HepG2 (cell line): ENCODE measurements around the gene PARP16. TPM values are rescaled to one million over a fixed set of nuclear protein-coding genes. Genes with fewer than 3 reads are reported as not detected.

Experiments
- CBX1 ChIP-seq: IDR thresholded peaks from one replicate; pipeline ENCODE4 v1.6.1; 2016; ENCODE audit warnings: antibody characterized with exemption, low read depth
- ELF3 ChIP-seq: IDR thresholded peaks from 2 replicates; pipeline ENCODE4 v1.6.1; 2016; ENCODE audit warnings: missing genetic modification reagents, missing compliant biosample characterization
- JUND ChIP-seq: sonication (generic); formaldehyde crosslinking; IDR thresholded peaks from 2 replicates; pipeline ENCODE4 v1.8.0; 2022; ENCODE audit warnings: mild to moderate bottlenecking, missing genetic modification reagents
- POGZ ChIP-seq: sonication (generic); formaldehyde crosslinking; IDR thresholded peaks from 2 replicates; pipeline ENCODE4 v1.4.0; 2020; ENCODE audit warnings: mild to moderate bottlenecking, missing genetic modification reagents
- RBAK ChIP-seq: sonication (generic); formaldehyde crosslinking; IDR thresholded peaks from 2 replicates; pipeline ENCODE4 v1.5.1; 2020; ENCODE audit warnings: mild to moderate bottlenecking, missing genetic modification reagents
- SAFB2 ChIP-seq: sonication (generic); formaldehyde crosslinking; IDR thresholded peaks from 2 replicates; pipeline ENCODE4 v1.5.1; 2020; ENCODE audit warnings: missing genetic modification reagents, low read depth, mild to moderate bottlenecking, borderline replicate concordance
- TAF15 ChIP-seq: fragments of 200-400 bp; formaldehyde crosslinking; IDR thresholded peaks from one replicate; pipeline ENCODE4 v1.6.1; 2018; ENCODE audit warnings: mild to moderate bottlenecking, low read depth, low read length; ENCODE audit not compliant: poor library complexity, severe bottlenecking
- TBX3 ChIP-seq: fragments of 450-650 bp; IDR thresholded peaks from 2 replicates; pipeline ENCODE4 v1.6.1; 2017; ENCODE audit warnings: antibody characterized with exemption, mild to moderate bottlenecking, inconsistent platforms, borderline replicate concordance
- TEAD3 ChIP-seq: optimal IDR thresholded peaks from 2 replicates; pipeline ENCODE3; 2016; ENCODE audit warnings: borderline replicate concordance
- ZBTB7A ChIP-seq: sonication (generic); formaldehyde crosslinking; IDR thresholded peaks from 2 replicates; pipeline ENCODE4 v1.8.0; 2022; ENCODE audit warnings: mild to moderate bottlenecking, missing genetic modification reagents
- ZNF101 ChIP-seq: sonication (generic); formaldehyde crosslinking; IDR thresholded peaks from 2 replicates; pipeline ENCODE4 v1.4.0; 2020; ENCODE audit warnings: mild to moderate bottlenecking, low read depth, missing genetic modification reagents, borderline replicate concordance
- ZNF136 ChIP-seq: sonication (generic); formaldehyde crosslinking; IDR thresholded peaks from 2 replicates; pipeline ENCODE4 v1.8.1; 2022; ENCODE audit warnings: low read depth, mild to moderate bottlenecking, moderate library complexity, missing genetic modification reagents
- ZNF256 ChIP-seq: sonication (generic); formaldehyde crosslinking; conservative IDR thresholded peaks from 2 replicates; pipeline ENCODE4 v1.4.0; 2020; ENCODE audit warnings: missing genetic modification reagents
- ZNF329 ChIP-seq: sonication (generic); formaldehyde crosslinking; IDR thresholded peaks from 2 replicates; pipeline ENCODE4 v1.9.0; 2021; ENCODE audit warnings: low read depth, mild to moderate bottlenecking, missing genetic modification reagents
- ZNF350 ChIP-seq: sonication (generic); formaldehyde crosslinking; IDR thresholded peaks from 2 replicates; pipeline ENCODE4 v1.4.0; 2020; ENCODE audit warnings: mild to moderate bottlenecking, low read depth, missing genetic modification reagents, borderline replicate concordance
- ZNF530 ChIP-seq: sonication (generic); formaldehyde crosslinking; IDR thresholded peaks from 2 replicates; pipeline ENCODE4 v1.5.0; 2020; ENCODE audit warnings: low read depth, mild to moderate bottlenecking, missing genetic modification reagents
- ZNF614 ChIP-seq: IDR thresholded peaks from 2 replicates; pipeline ENCODE4 v1.6.1; 2018; ENCODE audit warnings: missing biosample characterization, missing genetic modification reagents, inconsistent platforms, borderline replicate concordance
- ZNF713 ChIP-seq: sonication (generic); formaldehyde crosslinking; IDR thresholded peaks from 2 replicates; pipeline ENCODE4 v1.4.0; 2020; ENCODE audit warnings: mild to moderate bottlenecking, missing genetic modification reagents
- ZNF75D ChIP-seq: sonication (generic); formaldehyde crosslinking; IDR thresholded peaks from 2 replicates; pipeline ENCODE4 v1.8.1; 2023; ENCODE audit warnings: missing genetic modification reagents, mild to moderate bottlenecking, borderline replicate concordance
- ZNF782 ChIP-seq: sonication (generic); formaldehyde crosslinking; IDR thresholded peaks from 2 replicates; pipeline ENCODE4 v1.4.0; 2020; ENCODE audit warnings: missing genetic modification reagents, mild to moderate bottlenecking, borderline replicate concordance
- ZNF800 ChIP-seq: sonication (generic); formaldehyde crosslinking; IDR thresholded peaks from 2 replicates; pipeline ENCODE4 v1.4.0; 2020; ENCODE audit warnings: missing genetic modification reagents
- ZNF883 ChIP-seq: sonication (generic); formaldehyde crosslinking; IDR thresholded peaks from 2 replicates; pipeline ENCODE4 v1.5.1; 2020; ENCODE audit warnings: mild to moderate bottlenecking, missing genetic modification reagents; ENCODE audit errors: not compliant biosample characterization
- polyA plus RNA-seq, 8 experiments: library from polyadenylated mRNA; depleted of rRNA in 3 of 8; stranded (reverse) in 7 of 8; unstranded in 1 of 8; fragments of >200 nt; fragmentation: Illumina TruSeq in 4 of 8; extraction: Trizol in 4 of 8; gene quantifications; 2 replicates each; pipeline versions ENCODE4 v1.2.1 to v1.2.3, GENCODE V29; 2011 to 2016; ENCODE audit warnings: low read depth in 4 of 8, missing spikeins in 1 of 8, mixed read lengths in 1 of 8; ENCODE audit not compliant: insufficient read depth in 1 of 8
- total RNA-seq, 5 experiments: library from RNA; depleted of rRNA; stranded (reverse); fragments of >200 nt; fragmentation: Illumina TruSeq; extraction: Trizol; gene quantifications; 2 replicates each; pipeline ENCODE4 v1.2.3, GENCODE V29; 2016; ENCODE audit warnings: low read depth in 1 of 5
- TF ChIP-seq, protein P1 (sequence below): sonication (generic); formaldehyde crosslinking; conservative IDR thresholded peaks from 2 replicates; pipeline ENCODE4 v1.8.0; 2022; ENCODE audit warnings: low read depth, missing genetic modification reagents
- TF ChIP-seq, protein P2 (sequence below): sonication (generic); formaldehyde crosslinking; IDR thresholded peaks from 2 replicates; pipeline ENCODE4 v1.8.0; 2022; ENCODE audit warnings: missing genetic modification reagents, mild to moderate bottlenecking, moderate library complexity, borderline replicate concordance

PARP16 gene
- total and polyA plus RNA-seq, 2 of the 13 experiments (the other 11 are each of a cell fraction or from before 2014, with no cell fraction given), result 6.8 to 7.6 TPM

GRCh38 chr15:65304381-65305149, 17.9 kb upstream of the PARP16 start, which contains the start of gene RNU5B-1 (continued):
- TF ChIP-seq ZNF136 (CRISPR knock-in tag) (peak; percentile 71; the same call in 1 of the 2 replicates), ZNF350 (CRISPR knock-in tag) (peak; percentile 45; the same call in 1 of the 2 replicates), SAFB2 (no peak; the same call in 1 of the 2 replicates), ZNF614 (CRISPR knock-in tag) (peak; percentile 93; the same call in 1 of the 2 replicates), ZNF782 (CRISPR knock-in tag) (no peak), ZNF256 (CRISPR knock-in tag) (peak; percentile 31; the same call in 1 of the 2 replicates), POGZ (CRISPR knock-in tag) (peak; percentile 65; the same call in 1 of the 2 replicates), CBX1 (peak; percentile 99), TBX3 (no peak), ELF3 (CRISPR knock-in tag) (peak; percentile 56; the same call in 1 of the 2 replicates), RBAK (CRISPR knock-in tag) (no peak; the same call in 1 of the 2 replicates), ZNF713 (CRISPR knock-in tag) (no peak), ZNF75D (no peak), ZNF101 (CRISPR knock-in tag) (0 out of 2 replicates have a peak, but pooled peaks have one; percentile 87), TEAD3 (no peak), TAF15 (no peak), ZNF329 (CRISPR knock-in tag) (no peak), ZBTB7A (no peak), ZNF883 (no peak), ZNF800 (CRISPR knock-in tag) (peak; percentile 79; the same call in 1 of the 2 replicates), ZNF530 (CRISPR knock-in tag) (no peak), JUND (no peak)
- TF ChIP-seq, protein P1, sequence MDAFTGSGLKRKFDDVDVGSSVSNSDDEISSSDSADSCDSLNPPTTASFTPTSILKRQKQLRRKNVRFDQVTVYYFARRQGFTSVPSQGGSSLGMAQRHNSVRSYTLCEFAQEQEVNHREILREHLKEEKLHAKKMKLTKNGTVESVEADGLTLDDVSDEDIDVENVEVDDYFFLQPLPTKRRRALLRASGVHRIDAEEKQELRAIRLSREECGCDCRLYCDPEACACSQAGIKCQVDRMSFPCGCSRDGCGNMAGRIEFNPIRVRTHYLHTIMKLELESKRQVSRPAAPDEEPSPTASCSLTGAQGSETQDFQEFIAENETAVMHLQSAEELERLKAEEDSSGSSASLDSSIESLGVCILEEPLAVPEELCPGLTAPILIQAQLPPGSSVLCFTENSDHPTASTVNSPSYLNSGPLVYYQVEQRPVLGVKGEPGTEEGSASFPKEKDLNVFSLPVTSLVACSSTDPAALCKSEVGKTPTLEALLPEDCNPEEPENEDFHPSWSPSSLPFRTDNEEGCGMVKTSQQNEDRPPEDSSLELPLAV (CRISPR knock-in tag), result 0 out of 2 replicates have a peak, but pooled peaks have one; percentile 54
- TF ChIP-seq, protein P2, sequence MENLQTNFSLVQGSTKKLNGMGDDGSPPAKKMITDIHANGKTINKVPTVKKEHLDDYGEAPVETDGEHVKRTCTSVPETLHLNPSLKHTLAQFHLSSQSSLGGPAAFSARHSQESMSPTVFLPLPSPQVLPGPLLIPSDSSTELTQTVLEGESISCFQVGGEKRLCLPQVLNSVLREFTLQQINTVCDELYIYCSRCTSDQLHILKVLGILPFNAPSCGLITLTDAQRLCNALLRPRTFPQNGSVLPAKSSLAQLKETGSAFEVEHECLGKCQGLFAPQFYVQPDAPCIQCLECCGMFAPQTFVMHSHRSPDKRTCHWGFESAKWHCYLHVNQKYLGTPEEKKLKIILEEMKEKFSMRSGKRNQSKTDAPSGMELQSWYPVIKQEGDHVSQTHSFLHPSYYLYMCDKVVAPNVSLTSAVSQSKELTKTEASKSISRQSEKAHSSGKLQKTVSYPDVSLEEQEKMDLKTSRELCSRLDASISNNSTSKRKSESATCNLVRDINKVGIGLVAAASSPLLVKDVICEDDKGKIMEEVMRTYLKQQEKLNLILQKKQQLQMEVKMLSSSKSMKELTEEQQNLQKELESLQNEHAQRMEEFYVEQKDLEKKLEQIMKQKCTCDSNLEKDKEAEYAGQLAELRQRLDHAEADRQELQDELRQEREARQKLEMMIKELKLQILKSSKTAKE (CRISPR knock-in tag), result no peak; the same call in 1 of the 2 replicates
